Activated CD8-positive, alpha-beta memory T cell treated with anti-CD3 and anti-CD28 coated beads for 48 hours (primary cell): ENCODE measurements around the gene PKNOX2.

Experiments used
- DNase-seq, 3 experiments: peaks; one replicate each; pipeline ENCODE4 v3.0.0-alpha.2; 2020; ENCODE audit warnings: low read depth in 2 of 3, low spot score in 2 of 3

PKNOX2 gene

DNA sequence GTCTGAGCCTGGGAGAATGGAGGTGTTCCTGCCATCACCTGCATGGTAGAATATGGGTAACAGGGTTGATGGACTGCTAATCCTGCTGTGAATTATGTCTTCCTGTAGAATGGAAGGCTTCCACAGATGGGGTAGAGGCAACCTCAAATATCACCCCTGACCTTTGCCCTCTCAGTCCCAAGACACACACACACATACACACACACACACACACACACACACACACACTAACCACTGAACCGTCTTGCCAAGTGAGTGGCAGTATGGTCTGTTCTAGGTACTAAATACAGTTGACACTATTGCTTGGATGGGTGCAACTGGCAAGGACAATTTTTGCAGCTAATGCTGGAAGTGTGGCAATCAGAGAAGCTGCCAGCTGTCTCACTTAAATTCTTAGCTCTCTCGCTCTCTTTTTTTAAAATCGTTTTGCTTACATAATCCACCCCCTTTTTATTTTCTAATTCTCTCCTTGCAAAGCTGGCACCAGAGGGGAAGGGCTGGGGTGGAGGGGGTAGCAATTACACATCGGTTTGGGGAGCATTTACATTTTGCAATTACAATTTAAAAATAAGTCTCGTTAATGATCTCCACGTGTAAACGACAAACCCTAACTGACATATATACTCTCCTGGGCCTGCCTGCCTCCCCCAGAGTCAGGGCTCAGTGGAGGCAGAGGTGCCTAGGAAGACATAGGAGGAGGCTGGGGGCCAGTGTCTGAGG is 169.0 kb downstream of the PKNOX2 start:
- no peak for DNase-seq

DNA sequence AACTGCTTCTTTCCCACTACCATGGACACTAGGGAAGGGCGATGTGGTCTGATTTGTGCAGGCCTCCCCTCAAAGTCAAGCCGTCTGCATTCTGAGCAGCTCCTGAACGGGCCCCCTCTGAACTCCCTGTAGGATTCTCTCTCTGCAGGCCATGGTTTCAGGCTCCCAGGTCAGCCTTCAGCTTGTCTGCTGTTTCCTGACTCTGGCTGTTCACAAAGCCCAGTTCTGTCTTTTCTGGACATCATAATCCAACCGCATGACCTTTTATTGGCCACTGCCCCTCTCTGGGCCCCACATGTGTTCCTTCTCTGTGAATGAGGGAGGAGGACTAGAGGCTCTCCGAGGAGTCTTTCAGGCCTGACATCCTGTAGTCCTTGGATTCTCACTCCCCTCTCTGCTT is 170.6 kb downstream of the PKNOX2 start:
- DNase-seq, result no peak

GRCh38 chr11:125337836-125338834 is 173.6 kb downstream of the PKNOX2 start:
- DNase-seq, result no peak

GRCh38 chr11:125338886-125339811 is 174.6 kb downstream of the PKNOX2 start:
- DNase-seq, result no peak

- DNase-seq, result no peak
These were observed 177.1 kb downstream of the PKNOX2 start for GRCh38 chr11:125341676-125342075.

DNA sequence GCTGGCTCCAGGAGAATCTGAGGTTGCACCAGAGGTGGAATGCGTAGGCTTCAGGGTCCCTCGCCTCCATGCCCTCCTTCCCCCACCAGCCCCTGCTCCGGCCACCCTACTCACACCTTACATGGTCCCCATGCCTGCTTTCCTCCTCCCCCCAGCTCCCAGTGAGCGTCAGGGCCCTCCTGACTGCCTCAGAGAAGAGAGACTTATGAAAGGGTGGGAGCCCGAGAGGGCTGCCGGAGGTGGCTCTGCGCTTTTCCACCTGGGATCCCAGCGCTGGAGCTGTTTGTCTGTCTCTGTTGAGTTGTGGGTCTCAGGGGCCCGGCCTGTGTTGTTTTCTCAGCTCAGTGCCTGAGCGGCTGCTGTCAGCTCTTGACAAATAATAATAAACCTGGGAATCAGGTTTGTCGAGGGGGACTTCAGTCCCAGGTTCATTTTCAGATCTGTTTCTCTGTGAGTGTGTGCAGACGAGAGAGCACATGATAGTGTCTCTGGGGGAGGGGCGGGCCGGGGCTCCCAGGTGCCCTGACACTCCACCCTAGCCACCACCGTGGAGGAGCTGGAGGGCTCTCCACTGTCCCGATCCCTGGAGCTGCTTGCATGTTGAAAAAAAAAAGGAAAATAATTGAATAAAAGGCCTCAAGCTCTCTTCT is 177.9 kb downstream of the PKNOX2 start:
- DNase-seq, result no peak

GRCh38 chr11:125343086-125343717 is 178.7 kb downstream of the PKNOX2 start:
- no peak for DNase-seq

GRCh38 chr11:125343718-125344131 is 179.2 kb downstream of the PKNOX2 start:
- no peak for DNase-seq

DNA sequence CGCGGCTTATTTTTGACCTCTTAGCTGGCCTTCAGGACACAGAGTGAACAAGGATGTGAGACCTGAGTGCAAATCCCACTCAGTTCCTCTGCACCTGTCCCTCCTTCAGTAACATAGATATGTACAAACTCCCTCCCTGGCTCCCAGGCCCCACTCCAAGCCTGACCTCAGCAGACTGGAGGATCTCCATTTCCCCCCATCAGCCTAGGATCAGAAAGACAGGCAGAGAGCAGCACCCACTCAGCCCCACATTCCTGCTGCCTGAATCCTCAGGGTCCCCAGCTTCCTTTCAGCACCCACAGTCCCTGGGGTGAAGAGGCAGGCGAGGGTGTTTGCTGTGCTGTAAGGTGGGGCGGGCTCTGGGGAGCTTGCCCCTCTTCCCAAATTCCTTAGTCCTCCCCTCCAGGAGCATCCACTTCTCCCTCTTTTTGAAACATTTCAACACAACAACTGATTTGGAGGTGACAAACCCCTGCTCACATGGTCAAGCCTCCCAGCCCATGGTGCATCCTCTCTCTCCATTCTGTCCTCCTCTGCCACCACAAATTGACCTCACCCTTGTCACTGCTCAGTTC is 180.4 kb downstream of the PKNOX2 start:
- no peak for DNase-seq

GRCh38 chr11:125345421-125346178 is 181.0 kb downstream of the PKNOX2 start:
- peak in 1 of 3 experiments; percentile 26 for DNase-seq

GRCh38 chr11:125346179-125346530 is 181.6 kb downstream of the PKNOX2 start:
- DNase-seq, result no peak

GRCh38 chr11:125346565-125347260 is 182.2 kb downstream of the PKNOX2 start:
- DNase-seq, result no peak

- no peak for DNase-seq
These were observed 182.7 kb downstream of the PKNOX2 start for GRCh38 chr11:125347261-125347585.

DNA sequence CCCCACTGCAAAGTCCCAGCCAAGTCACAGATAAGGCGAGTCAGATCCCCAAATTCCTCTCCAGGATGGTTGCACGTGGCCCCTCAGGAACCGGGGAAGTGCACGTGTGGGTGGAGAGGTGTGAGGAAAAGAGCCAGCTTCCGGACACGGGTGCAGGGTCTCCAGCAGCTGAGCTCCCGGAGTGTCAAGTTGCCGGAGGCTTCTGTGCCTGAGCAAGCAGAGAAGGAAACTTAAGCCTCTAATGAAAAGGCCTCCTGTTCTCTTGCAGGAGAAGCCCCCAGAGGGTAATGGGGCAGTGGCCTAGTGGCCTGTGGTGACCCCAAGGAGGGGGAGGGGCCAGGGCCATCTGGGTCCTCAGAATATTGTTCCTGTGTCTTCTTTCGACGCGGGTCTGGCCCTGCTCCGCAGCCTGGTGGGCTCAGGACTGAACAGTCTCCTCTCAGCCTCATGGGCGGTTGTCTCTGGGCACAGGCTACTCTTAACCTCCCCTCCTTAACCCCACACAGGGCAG is 183.6 kb downstream of the PKNOX2 start:
- no peak for DNase-seq

- peak in 1 of 3 experiments; percentile 33 for DNase-seq
These were observed 184.2 kb downstream of the PKNOX2 start for GRCh38 chr11:125348674-125349309.

DNA sequence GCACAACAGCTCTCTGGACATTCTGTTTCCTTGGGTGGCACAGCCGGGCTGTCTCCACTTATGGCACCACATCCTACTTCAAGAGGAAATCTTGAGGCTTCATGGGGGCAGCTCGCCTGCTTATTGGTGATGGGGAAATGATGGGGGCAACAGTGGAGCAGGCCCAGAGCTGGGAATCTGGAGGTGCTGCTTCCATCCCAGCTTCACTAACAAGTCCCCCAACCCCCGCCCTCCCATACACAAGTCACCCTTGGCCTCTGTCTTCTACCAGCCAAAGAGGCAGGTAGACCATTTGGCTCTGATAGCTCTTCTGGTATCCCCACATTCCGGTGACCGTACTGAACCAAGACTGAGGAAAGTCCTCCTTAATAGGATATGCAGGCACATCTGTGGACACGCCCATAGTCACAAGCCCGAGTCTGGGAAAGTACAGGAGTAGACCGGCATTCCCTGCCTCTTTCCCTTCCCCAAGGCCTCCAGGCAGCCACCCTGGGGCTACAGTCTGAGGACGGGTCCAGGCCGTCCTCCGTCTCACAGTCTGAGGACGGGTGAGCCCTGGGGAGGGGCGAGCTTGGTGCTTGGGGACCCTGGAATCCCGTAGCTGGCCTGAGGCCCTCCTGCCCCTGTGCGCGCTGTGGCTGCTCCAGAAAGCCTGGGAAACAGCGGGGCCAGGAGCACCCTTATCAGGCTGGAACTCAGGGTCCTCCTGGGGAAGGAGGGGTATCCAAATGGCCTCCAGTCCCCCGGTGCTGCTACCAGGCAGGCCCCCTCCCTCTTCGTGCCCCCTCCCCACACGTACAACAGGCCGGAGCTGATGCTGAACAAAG is 185.9 kb downstream of the PKNOX2 start:
- no peak for DNase-seq
